Measurements from ENCODE around the gene GAB2.

The GAB2 gene

DNA sequence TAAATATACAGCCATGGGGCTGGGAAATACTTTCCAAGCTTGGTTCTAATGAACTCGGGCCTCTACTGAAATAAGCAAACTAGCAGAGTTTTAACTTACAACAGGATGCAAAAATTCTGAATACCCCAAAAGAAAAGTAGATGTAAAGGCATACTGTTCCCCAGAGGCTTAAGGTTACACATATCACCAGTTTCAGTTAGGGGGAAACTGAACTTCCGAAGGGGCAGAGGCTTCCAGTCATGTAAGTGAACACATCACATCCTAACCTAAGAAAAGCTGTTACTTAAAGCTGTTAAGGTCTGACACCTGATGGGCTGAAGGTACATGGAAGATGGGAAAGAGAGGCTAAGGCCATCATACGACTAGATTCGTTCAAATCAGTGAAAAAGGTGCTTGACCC is 2.3 kb downstream of the GAB2 start:
- ATAC-seq (ENCODE audit: insufficient read depth, low read depth) (peak; percentile 17), DNase-seq (peak; percentile 52)
- Histone ChIP-seq H2AFZ (ENCODE audit: low read depth, low read length) (no peak overlapping the region), H3K4me2 (ENCODE audit: insufficient read depth, low read length) (peak overlapping the region; percentile 83), H3K27me3 (ENCODE audit: insufficient read depth, low read length, poor library complexity) (no peaks in the 10 kb centered on the region), H3K9ac (ENCODE audit: low read depth, low read length) (peak overlapping the region; percentile 92), H3K36me3 (ENCODE audit: insufficient read depth, low read length) (peaks cover 27% of the 10 kb centered on the region), H3K9me3 (ENCODE audit: insufficient read depth, low read length, severe bottlenecking) (peaks cover 8% of the 10 kb centered on the region), H3K79me2 (ENCODE audit: insufficient read depth, low read length) (peaks cover 93% of the 10 kb centered on the region), H3K27ac (ENCODE audit: low read length) (peak overlapping the region; percentile 99), H4K20me1 (ENCODE audit: insufficient read depth, low read length) (peaks cover 15% of the 10 kb centered on the region; the same call in 1 of the 2 replicates), H3K4me1 (ENCODE audit: insufficient read depth, low read length) (peaks cover 62% of the 10 kb centered on the region), H3K4me3 (ENCODE audit: low read depth in 1 of 2, low read length in 2 of 2) (peak overlapping the region in 1 of 2 experiments; percentile 71; a peak in 2 of 4 replicates)
- no peak for TF ChIP-seq EZH2 (IDR thresholded peaks at IDR 0.05; ENCODE audit: borderline replicate concordance, low read depth, low read length, severe bottlenecking)
- TF ChIP-seq, protein P1, sequence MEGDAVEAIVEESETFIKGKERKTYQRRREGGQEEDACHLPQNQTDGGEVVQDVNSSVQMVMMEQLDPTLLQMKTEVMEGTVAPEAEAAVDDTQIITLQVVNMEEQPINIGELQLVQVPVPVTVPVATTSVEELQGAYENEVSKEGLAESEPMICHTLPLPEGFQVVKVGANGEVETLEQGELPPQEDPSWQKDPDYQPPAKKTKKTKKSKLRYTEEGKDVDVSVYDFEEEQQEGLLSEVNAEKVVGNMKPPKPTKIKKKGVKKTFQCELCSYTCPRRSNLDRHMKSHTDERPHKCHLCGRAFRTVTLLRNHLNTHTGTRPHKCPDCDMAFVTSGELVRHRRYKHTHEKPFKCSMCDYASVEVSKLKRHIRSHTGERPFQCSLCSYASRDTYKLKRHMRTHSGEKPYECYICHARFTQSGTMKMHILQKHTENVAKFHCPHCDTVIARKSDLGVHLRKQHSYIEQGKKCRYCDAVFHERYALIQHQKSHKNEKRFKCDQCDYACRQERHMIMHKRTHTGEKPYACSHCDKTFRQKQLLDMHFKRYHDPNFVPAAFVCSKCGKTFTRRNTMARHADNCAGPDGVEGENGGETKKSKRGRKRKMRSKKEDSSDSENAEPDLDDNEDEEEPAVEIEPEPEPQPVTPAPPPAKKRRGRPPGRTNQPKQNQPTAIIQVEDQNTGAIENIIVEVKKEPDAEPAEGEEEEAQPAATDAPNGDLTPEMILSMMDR (IDR thresholded peaks at IDR 0.05; ENCODE audit: borderline replicate concordance, extremely low read depth, low read length, poor library complexity, severe bottlenecking): peak; percentile 17

DNA sequence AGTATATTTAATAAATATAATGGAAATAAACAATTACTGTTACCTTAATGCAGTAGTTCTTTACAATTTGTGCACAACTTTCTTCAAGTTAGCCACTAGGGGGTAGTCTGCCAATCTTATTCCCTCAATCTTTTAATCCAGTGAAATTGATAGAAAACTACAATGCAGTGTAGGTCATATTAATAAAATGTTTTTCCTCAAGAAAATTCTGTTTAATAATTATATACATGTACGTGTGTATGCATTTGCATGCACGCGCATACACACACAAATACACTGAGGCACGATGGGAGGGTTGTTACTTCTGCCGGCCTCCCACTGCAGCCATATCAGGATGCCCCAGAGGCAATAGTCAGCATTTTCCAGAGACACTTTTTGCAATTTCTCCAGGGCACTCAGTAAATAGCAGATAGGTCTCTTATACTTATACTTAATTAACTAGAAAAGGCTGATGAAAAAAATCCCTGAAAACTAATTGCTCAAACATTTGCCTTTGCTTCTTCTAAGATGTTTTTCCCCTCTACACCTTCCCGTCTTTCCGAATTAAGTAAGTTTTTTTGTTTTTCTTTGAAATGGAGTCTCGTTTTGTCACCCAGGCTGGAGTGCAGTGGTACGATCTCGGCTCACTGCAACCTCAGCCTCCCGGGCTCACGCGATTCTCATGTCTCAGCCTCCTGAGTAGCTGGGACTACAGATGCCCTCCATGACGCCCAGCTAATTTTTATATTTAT is 3.1 kb downstream of the GAB2 start:
- Histone ChIP-seq H3K9ac (ENCODE audit: low read depth, low read length) (peak overlapping the region; percentile 92), H3K27me3 (ENCODE audit: insufficient read depth, low read length, poor library complexity) (no peaks in the 10 kb centered on the region), H4K20me1 (ENCODE audit: insufficient read depth, low read length) (peaks cover 15% of the 10 kb centered on the region; the same call in 1 of the 2 replicates), H3K79me2 (ENCODE audit: insufficient read depth, low read length) (peaks cover 96% of the 10 kb centered on the region), H3K36me3 (ENCODE audit: insufficient read depth, low read length) (peaks cover 36% of the 10 kb centered on the region), H3K4me3 (ENCODE audit: low read depth in 1 of 2, low read length in 2 of 2) (peak overlapping the region in 1 of 2 experiments; percentile 71; a peak in 2 of 4 replicates), H3K9me3 (ENCODE audit: insufficient read depth, low read length, severe bottlenecking) (peaks cover 16% of the 10 kb centered on the region), H3K27ac (ENCODE audit: low read length) (peak overlapping the region; percentile 99), H3K4me2 (ENCODE audit: insufficient read depth, low read length) (peak overlapping the region; percentile 83), H2AFZ (ENCODE audit: low read depth, low read length) (no peak overlapping the region), H3K4me1 (ENCODE audit: insufficient read depth, low read length) (peaks cover 54% of the 10 kb centered on the region)
- TF ChIP-seq EZH2 (IDR thresholded peaks at IDR 0.05; ENCODE audit: borderline replicate concordance, low read depth, low read length, severe bottlenecking): no peak
- TF ChIP-seq, protein P1 (IDR thresholded peaks at IDR 0.05; ENCODE audit: borderline replicate concordance, extremely low read depth, low read length, poor library complexity, severe bottlenecking): peak; percentile 62
- DNase-seq (no peak), ATAC-seq (ENCODE audit: insufficient read depth, low read depth) (no peak)

DNA sequence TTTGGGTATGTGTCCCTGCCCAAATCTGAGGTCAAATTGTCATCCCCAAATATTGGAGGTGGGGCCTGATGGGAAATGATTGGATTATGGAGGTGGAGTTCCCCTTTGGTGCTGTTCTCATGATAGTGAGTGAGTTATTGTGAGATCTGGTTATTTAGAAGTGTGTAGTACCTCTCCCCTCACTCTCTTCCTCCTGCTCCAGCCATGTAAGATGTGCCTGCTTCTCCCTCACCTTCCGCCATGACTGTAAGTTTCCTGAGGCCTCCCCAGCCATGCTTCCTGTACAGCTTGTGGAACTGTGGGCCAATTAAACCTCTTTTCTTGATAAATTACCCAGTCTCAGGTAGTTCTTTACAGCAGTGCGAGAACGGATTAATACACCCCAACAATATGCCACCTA is 9.0 kb downstream of the GAB2 start:
- ATAC-seq (ENCODE audit: insufficient read depth, low read depth) (no peak), DNase-seq (no peak)
- peaks cover 52% of the 10 kb centered on the region for H3K4me1 ChIP-seq (ENCODE audit: insufficient read depth, low read length)
- H3K9me3 ChIP-seq (ENCODE audit: insufficient read depth, low read length, severe bottlenecking): peaks cover 16% of the 10 kb centered on the region
- TF ChIP-seq, protein P1 (IDR thresholded peaks at IDR 0.05; ENCODE audit: borderline replicate concordance, extremely low read depth, low read length, poor library complexity, severe bottlenecking): no peak
- TF ChIP-seq EZH2 (IDR thresholded peaks at IDR 0.05; ENCODE audit: borderline replicate concordance, low read depth, low read length, severe bottlenecking): no peak
- H3K79me2 ChIP-seq (ENCODE audit: insufficient read depth, low read length): peaks cover 100% of the 10 kb centered on the region
- no peak overlapping the region for H3K27ac ChIP-seq (ENCODE audit: low read length)
- no peak overlapping the region for H3K4me2 ChIP-seq (ENCODE audit: insufficient read depth, low read length)
- peaks cover 73% of the 10 kb centered on the region for H3K36me3 ChIP-seq (ENCODE audit: insufficient read depth, low read length)
- H3K9ac ChIP-seq (ENCODE audit: low read depth, low read length): no peak overlapping the region
- no peaks in the 10 kb centered on the region for H3K27me3 ChIP-seq (ENCODE audit: insufficient read depth, low read length, poor library complexity)
- no peak overlapping the region for H2AFZ ChIP-seq (ENCODE audit: low read depth, low read length)
- peaks cover 55% of the 10 kb centered on the region for H4K20me1 ChIP-seq (ENCODE audit: insufficient read depth, low read length)
- H3K4me3 ChIP-seq (ENCODE audit: low read depth in 1 of 2, low read length in 2 of 2): no peak overlapping the region

All from DND-41 (cell line).